ENCODE measurements around the gene TAF7L.
"Not testable (repeated sequence)": the region's sequence is repeated elsewhere in the genome, so short reads cannot be mapped to it uniquely, and the experiment has no call there.

Gene TAF7L, protein sequence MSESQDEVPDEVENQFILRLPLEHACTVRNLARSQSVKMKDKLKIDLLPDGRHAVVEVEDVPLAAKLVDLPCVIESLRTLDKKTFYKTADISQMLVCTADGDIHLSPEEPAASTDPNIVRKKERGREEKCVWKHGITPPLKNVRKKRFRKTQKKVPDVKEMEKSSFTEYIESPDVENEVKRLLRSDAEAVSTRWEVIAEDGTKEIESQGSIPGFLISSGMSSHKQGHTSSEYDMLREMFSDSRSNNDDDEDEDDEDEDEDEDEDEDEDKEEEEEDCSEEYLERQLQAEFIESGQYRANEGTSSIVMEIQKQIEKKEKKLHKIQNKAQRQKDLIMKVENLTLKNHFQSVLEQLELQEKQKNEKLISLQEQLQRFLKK

GRCh38 chrX:101290957-101291603 lies at the start of gene TAF7L:
TSS of gene TAF7L (minus strand) at chrX:101291334. CDS start at chrX:101287543, 3,791 bp downstream.
- no peak for DNase-seq

DNA sequence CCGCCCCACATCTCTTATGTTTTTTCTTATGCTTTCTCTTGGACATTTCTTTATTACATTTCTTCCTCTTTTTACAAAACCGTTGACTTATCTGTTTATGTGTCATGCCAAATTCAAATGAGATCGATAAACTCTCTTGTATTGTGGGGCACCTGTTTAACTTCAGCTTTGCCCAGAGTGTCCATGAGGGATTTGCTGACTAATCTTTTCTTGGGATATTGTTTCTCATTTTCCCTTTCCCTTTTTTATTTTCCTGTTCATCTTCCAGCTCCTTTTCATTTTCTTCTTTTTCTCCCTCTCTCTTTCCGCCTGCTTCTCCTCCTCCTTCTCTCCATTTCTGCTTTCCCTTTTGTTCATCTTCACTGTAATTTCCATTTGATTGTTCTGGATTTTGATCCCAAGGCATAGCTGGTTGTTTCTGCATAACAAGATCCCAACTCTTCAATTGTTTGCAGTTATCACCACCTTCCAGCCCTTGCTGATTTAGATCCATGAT lies 46.7 kb upstream of the TAF7L start:
- DNase-seq, result no peak

DNA sequence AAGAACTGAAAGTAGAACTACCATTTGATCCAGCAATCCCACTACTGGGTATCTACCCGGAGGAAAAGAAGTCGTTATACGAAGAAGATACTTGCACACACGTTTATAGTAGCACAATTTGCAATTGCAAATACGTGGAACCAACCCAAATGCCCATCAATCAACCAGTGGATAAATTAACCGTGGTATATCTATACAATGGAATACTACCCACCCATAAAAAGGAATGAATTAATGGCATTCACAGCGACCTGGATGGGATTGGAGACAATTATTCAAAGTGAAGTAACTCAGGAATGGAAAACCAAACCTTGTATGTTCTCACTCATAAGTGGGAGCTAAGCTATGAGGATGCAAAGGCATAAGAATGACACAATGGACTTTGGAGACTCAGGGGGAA lies 43.2 kb upstream of the TAF7L start:
- not testable (repeated sequence) for DNase-seq

DNA sequence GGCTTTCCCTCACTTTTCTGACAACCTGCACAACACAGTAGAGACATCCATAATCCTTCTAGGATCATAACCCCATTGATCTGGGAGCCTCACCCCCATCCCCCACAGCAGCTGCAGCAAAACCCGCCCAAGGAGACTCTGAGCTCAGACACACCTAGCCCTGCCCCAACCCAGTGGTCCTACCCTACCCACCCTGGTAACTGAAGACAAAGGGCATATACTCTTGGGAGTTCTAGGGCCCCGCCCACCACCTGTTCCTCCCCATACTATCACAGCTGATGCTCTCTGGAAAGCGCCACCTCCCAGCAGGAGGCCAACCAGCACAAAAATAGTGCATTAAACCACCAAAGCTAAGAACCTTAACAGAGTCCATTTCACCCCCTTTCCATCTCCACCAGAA lies 35.5 kb upstream of the TAF7L start:
- DNase-seq, result not testable (repeated sequence)

DNA sequence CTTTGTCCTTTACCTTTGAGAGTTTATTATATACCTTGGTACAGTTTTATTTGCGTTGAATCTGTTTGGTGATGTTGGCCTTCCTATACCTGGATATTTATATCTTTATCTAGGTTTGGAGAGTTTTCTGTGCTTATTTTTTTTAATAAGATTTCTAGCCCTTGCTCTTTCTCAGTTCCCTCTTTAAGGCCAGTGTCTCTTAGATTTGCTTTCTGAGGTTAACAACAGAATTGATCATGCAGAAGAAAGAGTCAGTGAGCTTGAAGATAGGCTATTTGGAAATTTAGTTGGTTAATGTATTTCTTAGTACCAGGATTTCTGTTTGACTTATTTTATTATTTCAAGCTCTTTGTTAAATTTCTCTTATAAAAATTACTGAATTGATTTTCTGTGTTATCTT lies 12.7 kb upstream of the TAF7L start:
- DNase-seq, result no peak

GRCh38 chrX:101295603-101296002 lies 4.5 kb upstream of the TAF7L start:
- DNase-seq, result not testable (repeated sequence)

DNA sequence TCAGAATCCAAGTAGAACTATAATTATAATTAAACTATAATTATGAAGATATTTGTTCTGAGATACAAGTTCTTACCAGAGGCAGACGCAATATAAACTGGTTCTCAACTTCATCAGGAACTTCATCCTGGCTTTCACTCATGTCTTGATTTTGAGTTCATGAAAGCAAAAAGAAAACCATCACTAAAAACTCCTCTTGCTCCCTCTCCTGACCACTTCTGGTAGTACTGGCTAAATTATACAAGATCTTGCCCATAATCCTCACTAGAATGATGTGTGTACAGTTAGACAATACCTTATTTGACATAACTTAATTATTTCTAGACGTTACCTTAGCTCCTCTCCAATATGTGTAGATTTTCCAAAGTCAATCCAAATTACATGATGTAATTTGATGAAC lies 3.7 kb downstream of the TAF7L start:
- no peak for DNase-seq

DNA sequence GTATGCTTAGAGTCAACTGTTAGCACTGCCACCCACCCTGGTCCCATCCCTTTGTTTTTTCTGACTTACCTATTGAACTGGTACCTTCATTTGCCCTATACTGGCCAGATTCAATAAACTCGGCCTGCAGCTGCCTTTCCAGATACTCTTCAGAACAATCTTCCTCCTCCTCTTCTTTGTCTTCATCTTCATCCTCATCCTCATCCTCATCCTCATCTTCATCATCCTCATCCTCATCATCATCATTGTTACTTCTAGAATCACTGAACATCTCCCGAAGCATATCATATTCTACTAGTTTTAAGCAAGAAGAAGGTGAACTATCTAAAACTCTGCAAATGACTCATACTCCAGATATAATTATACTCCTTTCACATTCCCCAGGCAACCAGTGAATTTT lies 14.9 kb downstream of the TAF7L start:
- DNase-seq, result no peak

DNA sequence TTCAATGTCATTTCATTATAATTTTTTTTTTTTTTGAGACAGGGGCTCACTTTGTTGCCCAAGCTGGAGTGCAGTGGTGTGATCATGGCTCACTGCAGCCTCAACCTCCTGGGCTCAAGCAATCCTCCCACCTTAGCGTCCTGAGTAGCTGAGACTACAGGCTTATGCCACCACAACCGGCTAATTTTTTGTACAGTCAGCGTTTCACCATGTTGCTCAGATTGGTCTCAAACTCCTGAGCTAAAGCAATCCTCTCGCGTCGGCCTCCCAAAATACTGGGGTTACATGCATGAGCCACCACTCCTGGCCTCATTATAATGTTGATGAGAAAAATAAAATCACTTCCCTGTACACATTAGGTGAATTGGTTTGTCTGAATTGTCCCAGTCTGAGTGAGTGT lies 16.9 kb downstream of the TAF7L start:
- DNase-seq, result no peak

DNA sequence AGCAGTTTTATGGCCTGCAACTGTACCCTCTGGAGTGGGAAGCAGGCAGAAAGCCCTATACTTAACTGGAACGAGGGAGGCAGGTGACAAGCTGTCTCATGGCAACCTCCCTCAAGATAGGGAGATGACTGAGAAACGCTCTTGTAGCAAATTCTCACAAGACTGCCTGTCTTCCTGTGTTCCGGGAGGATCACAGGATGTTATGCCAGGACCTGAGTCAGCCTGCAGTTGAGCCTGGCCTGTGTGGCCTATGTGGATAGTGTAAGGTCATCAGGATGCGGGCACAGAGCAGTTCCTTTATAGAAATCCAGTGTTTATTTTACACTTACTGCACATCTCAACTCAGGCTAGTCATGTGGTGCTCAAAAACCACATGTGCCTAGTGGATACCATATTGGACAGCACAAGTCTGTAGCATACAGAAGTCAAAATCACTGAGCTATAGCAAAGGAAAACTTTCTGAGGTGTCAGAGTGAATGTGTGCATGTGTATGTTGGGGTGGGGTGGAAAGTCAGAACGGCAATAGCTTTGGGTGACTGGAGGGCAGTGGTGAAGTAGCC lies 25.2 kb downstream of the TAF7L start:
- no peak for DNase-seq

- no peak for DNase-seq
Measured at GRCh38 chrX:101263766-101264165, 27.4 kb downstream of the TAF7L start.

GRCh38 chrX:101262590-101262989 lies 28.5 kb downstream of the TAF7L start:
- no peak for DNase-seq

DNA sequence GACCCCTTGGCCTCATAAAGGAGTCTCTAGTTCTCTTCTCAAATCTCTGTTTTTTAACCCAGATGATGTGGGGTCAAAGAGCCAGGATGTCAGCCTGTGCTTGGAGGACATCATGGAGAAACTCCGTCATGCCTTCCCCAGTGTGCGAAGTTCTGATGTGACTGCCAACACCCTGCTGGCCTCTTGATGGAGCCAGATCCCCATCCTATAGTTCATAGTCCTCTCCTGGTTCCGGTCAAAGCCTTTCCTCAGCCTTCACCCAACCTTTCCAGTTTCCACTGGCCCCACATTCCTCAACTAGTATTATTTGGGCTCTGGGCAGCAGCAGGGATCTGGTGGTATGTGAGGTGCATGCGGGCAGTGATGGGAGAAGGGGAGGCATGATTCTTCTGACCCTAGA lies 30.7 kb downstream of the TAF7L start:
- DNase-seq, result no peak

GRCh38 chrX:101258259-101258581 lies 32.9 kb downstream of the TAF7L start:
- DNase-seq, result no peak

- DNase-seq, result no peak
Measured at GRCh38 chrX:101257448-101258258, 33.5 kb downstream of the TAF7L start.

- no peak for DNase-seq
Measured at GRCh38 chrX:101252634-101253033, 38.5 kb downstream of the TAF7L start.

DNA sequence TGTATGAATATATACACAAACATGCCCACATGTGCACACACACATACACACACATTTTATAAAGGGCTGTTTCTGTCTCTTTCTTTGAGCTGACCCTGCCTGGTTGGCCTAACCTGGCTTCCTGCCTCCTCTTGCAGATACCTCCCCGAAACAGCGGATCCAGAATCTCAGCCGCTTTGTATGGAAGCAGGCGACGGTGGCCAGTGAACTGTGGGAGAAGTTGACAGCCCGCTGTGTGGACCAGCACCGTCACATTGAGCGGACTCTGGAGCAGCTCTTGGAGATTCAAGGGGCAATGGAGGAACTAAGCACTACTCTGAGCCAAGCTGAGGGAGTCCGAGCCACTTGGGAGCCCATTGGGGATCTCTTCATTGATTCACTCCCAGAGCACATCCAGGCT lies 49.6 kb downstream of the TAF7L start:
- DNase-seq, result no peak

GRCh38 chrX:101237041-101237440 lies 54.1 kb downstream of the TAF7L start:
- DNase-seq, result no peak

DNA sequence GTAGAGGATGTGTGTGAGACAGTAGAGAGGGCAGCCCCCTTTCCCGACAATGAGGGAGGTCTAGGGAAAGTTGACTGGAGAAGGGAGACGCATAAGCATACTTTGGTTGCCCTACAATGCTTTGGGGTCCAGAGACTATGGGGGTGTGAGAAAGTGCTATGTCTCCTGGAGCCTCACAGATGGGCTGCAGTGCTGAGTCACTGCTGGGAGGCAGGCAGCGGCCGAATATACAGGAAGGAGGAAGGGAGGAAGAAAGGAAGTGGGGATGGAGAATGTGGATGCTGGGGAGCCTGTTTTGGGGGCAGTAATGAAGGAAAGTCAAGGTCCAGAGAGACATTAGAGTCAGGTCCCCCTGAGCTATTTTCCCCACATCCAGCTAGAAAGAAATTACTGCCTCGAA lies 58.8 kb downstream of the TAF7L start:
- DNase-seq, result no peak

- no peak for DNase-seq
Measured at GRCh38 chrX:101231080-101231479, 60.1 kb downstream of the TAF7L start.

DNA sequence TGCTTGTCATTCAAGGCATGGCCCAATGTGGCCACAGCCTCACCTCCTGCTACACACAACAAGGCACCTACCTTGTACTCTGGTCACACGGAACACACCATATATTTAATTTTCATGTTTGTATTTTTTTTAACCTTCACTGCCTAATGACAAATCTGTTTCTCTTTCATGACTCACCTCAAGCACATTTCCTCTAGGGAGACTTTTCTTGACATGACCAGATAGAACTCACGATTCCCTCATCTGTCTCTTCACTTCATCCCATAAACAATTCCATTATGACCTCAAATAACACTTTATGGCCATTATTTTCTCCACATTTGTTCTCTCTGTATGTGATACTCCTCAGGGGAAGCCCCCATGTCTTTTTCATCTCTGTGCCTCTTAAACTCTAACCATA lies 60.5 kb downstream of the TAF7L start:
- DNase-seq, result no peak

- DNase-seq, result no peak
Measured at GRCh38 chrX:101229170-101229569, 62.0 kb downstream of the TAF7L start.

GRCh38 chrX:101223226-101223625 lies 67.9 kb downstream of the TAF7L start:
- no peak for DNase-seq

All from stimulated activated CD4-positive, alpha-beta T cell treated with anti-CD3 and anti-CD28 coated beads, Interleukin-4, amount 100 ng/mL, for 1 hour (primary cell).